Nephron (organoid): ENCODE results near the gene ELMO1.

Experiments used
- H3K27ac Mint-ChIP-seq, 3 experiments: 2 replicates each; pipeline ENCODE4 v1.8.0; 2020; ENCODE audit warnings: mixed read lengths in 3 of 3, mild to moderate bottlenecking in 2 of 3, moderate library complexity in 1 of 3
- H3K27me3 Mint-ChIP-seq: 2 replicates; pipeline ENCODE4 v1.8.0; 2021; ENCODE audit warnings: low read depth, mild to moderate bottlenecking, moderate library complexity, mixed read lengths
- H3K36me3 Mint-ChIP-seq: 2 replicates; pipeline ENCODE4 v1.8.0; 2020; ENCODE audit warnings: low read depth, mixed read lengths
- H3K4me1 Mint-ChIP-seq: 2 replicates; pipeline ENCODE4 v1.8.0; 2020; ENCODE audit warnings: mixed read lengths
- H3K4me3 Mint-ChIP-seq, 3 experiments: 2 replicates each; pipeline ENCODE4 v1.8.0; 2020; ENCODE audit warnings: mild to moderate bottlenecking in 3 of 3, mixed read lengths in 3 of 3, moderate library complexity in 2 of 3
- H3K9me3 Mint-ChIP-seq: 2 replicates; pipeline ENCODE4 v1.8.0; 2020; ENCODE audit warnings: mixed read lengths
- CTCF ChIP-seq, 3 experiments: fragments of 200-600 bp; sonication (generic); IDR thresholded peaks; one replicate each; pipeline ENCODE4 v1.5.0; 2021; ENCODE audit warnings: antibody characterized with exemption in 3 of 3; ENCODE audit not compliant: unreplicated experiment in 3 of 3

ELMO1 gene

GRCh38 chr7:37441816-37442215 lies 6.8 kb downstream of the ELMO1 start:
- Mint-ChIP-seq H3K4me1 (peaks cover 13% of the 10 kb centered on the region), H3K27ac (no peak overlapping the region), H3K36me3 (no peaks in the 10 kb centered on the region), H3K9me3 (no peaks in the 10 kb centered on the region), H3K4me3 (no peak overlapping the region), H3K27me3 (peaks cover 37% of the 10 kb centered on the region)
- TF ChIP-seq CTCF (IDR thresholded peaks at IDR 0.05; ENCODE audit: unreplicated experiment in 3 of 3), result no peak

DNA sequence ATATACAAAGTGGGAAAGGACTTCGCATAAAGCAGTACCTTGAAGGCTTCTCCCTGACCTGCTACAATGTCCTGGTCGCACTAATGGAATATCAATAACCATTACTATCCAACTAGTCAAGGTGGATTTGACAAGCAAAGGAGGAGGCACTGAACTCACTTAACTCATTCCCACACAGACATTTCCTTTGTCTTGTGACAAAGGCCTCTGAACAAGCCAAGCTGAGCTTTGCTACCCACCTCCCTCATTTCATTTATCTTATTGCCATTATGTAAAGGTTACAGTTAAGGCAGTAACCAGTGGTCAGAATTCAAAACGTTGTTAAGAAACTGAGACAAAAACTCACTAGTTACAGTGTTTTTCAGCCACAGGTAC lies 7.3 kb downstream of the ELMO1 start:
- Mint-ChIP-seq H3K36me3 (no peaks in the 10 kb centered on the region), H3K9me3 (no peaks in the 10 kb centered on the region), H3K27ac (no peak overlapping the region), H3K27me3 (peaks cover 32% of the 10 kb centered on the region), H3K4me3 (no peak overlapping the region), H3K4me1 (peaks cover 9% of the 10 kb centered on the region)
- TF ChIP-seq CTCF (IDR thresholded peaks at IDR 0.05; ENCODE audit: unreplicated experiment in 3 of 3), result no peak

DNA sequence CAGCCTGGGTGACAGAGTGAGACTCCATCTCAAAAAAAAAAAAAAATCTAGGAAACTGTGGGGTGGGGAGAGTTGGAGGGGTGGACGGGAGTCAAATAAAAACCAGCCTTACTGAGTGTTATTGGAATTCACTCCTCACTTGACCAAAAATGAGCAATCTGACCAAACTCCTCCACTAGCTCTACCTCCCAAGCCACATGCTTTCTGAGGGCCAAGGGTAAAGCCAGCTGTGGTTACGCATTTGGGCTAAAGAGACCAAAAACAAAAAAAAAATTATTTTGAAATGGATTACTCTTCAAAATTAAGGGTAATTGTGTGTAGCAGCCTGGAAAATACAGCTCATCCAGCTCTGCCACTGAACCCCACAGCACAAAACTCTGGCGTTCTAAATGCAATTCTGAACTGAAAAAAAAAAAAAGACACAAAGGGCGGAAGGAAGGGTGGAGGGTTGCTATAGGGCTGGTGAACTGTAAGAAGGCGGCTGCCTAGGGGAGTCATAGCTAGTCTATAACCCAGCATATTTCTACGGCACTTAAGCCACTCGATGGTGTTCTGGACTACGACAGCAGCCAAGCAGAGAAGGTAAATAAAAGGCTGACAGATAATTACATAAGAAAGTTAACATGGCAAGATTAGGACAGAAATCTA lies 7.8 kb downstream of the ELMO1 start:
- peaks cover 5% of the 10 kb centered on the region for H3K4me1 Mint-ChIP-seq
- no peak overlapping the region for H3K4me3 Mint-ChIP-seq
- H3K9me3 Mint-ChIP-seq, result no peaks in the 10 kb centered on the region

DNA sequence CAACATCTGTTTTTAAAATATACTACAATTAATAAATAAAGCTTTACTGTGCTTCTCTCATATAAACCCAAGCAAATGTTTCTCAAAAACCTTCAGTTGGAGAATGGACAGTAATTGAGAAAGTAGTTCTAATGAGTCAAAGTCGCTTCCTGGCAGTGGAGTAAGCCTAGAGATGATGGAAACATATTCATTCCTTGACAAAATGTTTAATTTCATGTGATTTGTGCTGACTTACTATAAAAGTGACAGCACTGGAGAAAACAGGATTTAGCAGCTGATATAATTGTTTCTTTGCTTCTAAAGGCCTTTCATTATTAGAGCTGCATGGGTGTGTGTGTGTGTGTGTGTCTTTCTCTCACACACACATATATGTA lies 9.0 kb downstream of the ELMO1 start:
- Mint-ChIP-seq H3K9me3 (no peaks in the 10 kb centered on the region), H3K27me3 (peaks cover 20% of the 10 kb centered on the region), H3K4me1 (peaks cover 13% of the 10 kb centered on the region), H3K36me3 (no peaks in the 10 kb centered on the region), H3K4me3 (no peak overlapping the region), H3K27ac (no peak overlapping the region)
- no peak for TF ChIP-seq CTCF (IDR thresholded peaks at IDR 0.05; ENCODE audit: unreplicated experiment in 3 of 3)

More for the DNA sequence above, 7.8 kb downstream of the ELMO1 start:
- H3K27me3 Mint-ChIP-seq, result peaks cover 28% of the 10 kb centered on the region
- no peak overlapping the region for H3K27ac Mint-ChIP-seq
- H3K36me3 Mint-ChIP-seq, result no peaks in the 10 kb centered on the region
- TF ChIP-seq CTCF (IDR thresholded peaks at IDR 0.05; ENCODE audit: unreplicated experiment in 3 of 3), result no peak

- H3K27me3 Mint-ChIP-seq, result peaks cover 20% of the 10 kb centered on the region
- TF ChIP-seq CTCF (IDR thresholded peaks at IDR 0.05; ENCODE audit: unreplicated experiment in 3 of 3), result no peak
- H3K36me3 Mint-ChIP-seq, result no peaks in the 10 kb centered on the region
- H3K4me1 Mint-ChIP-seq, result peaks cover 18% of the 10 kb centered on the region
- no peaks in the 10 kb centered on the region for H3K9me3 Mint-ChIP-seq
- H3K27ac Mint-ChIP-seq, result no peak overlapping the region
- no peak overlapping the region for H3K4me3 Mint-ChIP-seq
Measured at GRCh38 chr7:37438906-37439652, 9.6 kb downstream of the ELMO1 start.
